Stimulated activated CD8-positive, alpha-beta memory T cell treated with anti-CD3 and anti-CD28 coated beads, Interleukin-15, amount 100 ng/mL, for 48 hours (primary cell): ENCODE results near the gene GGA3.

ENCODE experiments used
- DNase-seq, 2 donors: peaks; one replicate each; pipeline ENCODE4 v3.0.0-alpha.2; 2020; ENCODE audit warnings: low read depth in 2 of 2

Gene GGA3

GRCh38 chr17:75245011-75245410 is 16.4 kb downstream of the GGA3 start:
- DNase-seq, result no peak

- DNase-seq, result no peak
Measured at GRCh38 chr17:75244133-75244866, 17.1 kb downstream of the GGA3 start.

- DNase-seq, result no peak
Measured at GRCh38 chr17:75242461-75243042, 18.9 kb downstream of the GGA3 start.

- no peak for DNase-seq
Measured at GRCh38 chr17:75241996-75242460, 19.4 kb downstream of the GGA3 start.

- no peak for DNase-seq
Measured at GRCh38 chr17:75241502-75241901, 19.9 kb downstream of the GGA3 start.

- DNase-seq, result no peak
Measured at GRCh38 chr17:75241143-75241430, 20.3 kb downstream of the GGA3 start.

GRCh38 chr17:75240394-75241142 is 20.8 kb downstream of the GGA3 start:
- DNase-seq, result no peak

GRCh38 chr17:75239778-75240393 is 21.5 kb downstream of the GGA3 start:
- DNase-seq, result no peak

- no peak for DNase-seq
Measured at GRCh38 chr17:75239214-75239613, 22.2 kb downstream of the GGA3 start.

- DNase-seq, result no peak
Measured at GRCh38 chr17:75238684-75239191, 22.7 kb downstream of the GGA3 start.

- no peak for DNase-seq
Measured at GRCh38 chr17:75238020-75238580, 23.3 kb downstream of the GGA3 start.

GRCh38 chr17:75237100-75238014 is 24.0 kb downstream of the GGA3 start:
- no peak for DNase-seq

- no peak for DNase-seq
Measured at GRCh38 chr17:75232786-75233185, 28.6 kb downstream of the GGA3 start.

- no peak for DNase-seq
Measured at GRCh38 chr17:75231741-75232464, 29.5 kb downstream of the GGA3 start.

- DNase-seq, result no peak
Measured at GRCh38 chr17:75231071-75231470, 30.3 kb downstream of the GGA3 start.

- no peak for DNase-seq
Measured at GRCh38 chr17:75228847-75229246, 32.6 kb downstream of the GGA3 start.

GRCh38 chr17:75228305-75228704 is 33.1 kb downstream of the GGA3 start:
- no peak for DNase-seq

GRCh38 chr17:75227729-75228128 is 33.7 kb downstream of the GGA3 start:
- DNase-seq, result no peak

- no peak for DNase-seq
Measured at GRCh38 chr17:75225016-75225415, 36.4 kb downstream of the GGA3 start.

GRCh38 chr17:75219815-75220214 is 41.6 kb downstream of the GGA3 start:
- DNase-seq, result no peak
